Endothelial cell of umbilical vein (primary cell): ENCODE measurements around the gene MAGED1.

Experiments
- EZH2 ChIP-seq: IDR thresholded peaks from 2 replicates; pipeline ENCODE4 v1.6.1; 2012; ENCODE audit warnings: borderline replicate concordance, low read depth, mild to moderate bottlenecking, moderate library complexity, low read length, inconsistent platforms; ENCODE audit not compliant: severe bottlenecking
- JUN ChIP-seq: IDR thresholded peaks from 2 replicates; pipeline ENCODE4 v1.6.1; 2011; ENCODE audit warnings: borderline replicate concordance, low read depth; ENCODE audit not compliant: insufficient read length, insufficient read depth
- POLR2A ChIP-seq: IDR thresholded peaks from 2 replicates; pipeline ENCODE4 v1.6.1; 2012; ENCODE audit warnings: low read depth, mild to moderate bottlenecking, control low read depth, low read length
- POLR2AphosphoS5 ChIP-seq: IDR thresholded peaks from 2 replicates; pipeline ENCODE4 v1.6.1; 2012; ENCODE audit warnings: low read depth, mild to moderate bottlenecking, control low read depth, low read length, moderate library complexity; ENCODE audit not compliant: insufficient read depth
- TF ChIP-seq, protein P1 (sequence below), 2 donors: IDR thresholded peaks; 1 replicate in 1 of 2; 2 replicates in 1 of 2; pipeline ENCODE4 v1.5.1; 2011; ENCODE audit warnings: low read length in 2 of 2, mild to moderate bottlenecking in 2 of 2, moderate library complexity in 2 of 2, control low read depth in 1 of 2, inconsistent platforms in 1 of 2, low read depth in 1 of 2; ENCODE audit not compliant: insufficient read depth in 1 of 2; ENCODE audit errors: extremely low read depth in 1 of 2

DNA sequence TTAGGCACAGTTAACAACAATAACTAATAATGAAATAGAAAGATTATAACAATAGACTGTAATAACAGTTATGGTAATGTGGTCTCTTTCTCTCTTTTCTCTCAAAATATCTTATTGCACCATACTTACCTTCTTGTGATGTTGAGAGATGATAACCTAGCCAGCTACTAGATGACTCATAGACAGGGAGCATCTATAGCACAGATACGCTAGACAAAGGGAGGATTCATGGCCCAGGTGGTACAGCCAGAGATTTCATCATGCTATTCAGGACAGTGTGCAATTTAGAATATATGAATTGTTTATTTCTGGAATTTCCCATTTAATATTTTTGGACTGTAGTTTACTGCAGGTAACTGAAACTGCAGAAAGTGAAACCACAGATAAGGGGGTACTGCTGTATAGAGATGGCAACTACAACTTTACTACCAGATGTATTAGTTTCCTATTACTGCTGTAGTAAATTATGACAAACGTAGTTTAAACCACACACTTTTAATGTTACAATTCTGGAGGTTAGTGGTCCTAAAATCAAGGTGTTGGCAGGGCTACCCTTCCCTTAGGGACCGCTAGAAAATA lies 41.8 kb upstream of the MAGED1 start:
- TF ChIP-seq POLR2A (no peak), EZH2 (no peak), JUN (no peak), POLR2AphosphoS5 (no peak)
- TF ChIP-seq, protein P1, sequence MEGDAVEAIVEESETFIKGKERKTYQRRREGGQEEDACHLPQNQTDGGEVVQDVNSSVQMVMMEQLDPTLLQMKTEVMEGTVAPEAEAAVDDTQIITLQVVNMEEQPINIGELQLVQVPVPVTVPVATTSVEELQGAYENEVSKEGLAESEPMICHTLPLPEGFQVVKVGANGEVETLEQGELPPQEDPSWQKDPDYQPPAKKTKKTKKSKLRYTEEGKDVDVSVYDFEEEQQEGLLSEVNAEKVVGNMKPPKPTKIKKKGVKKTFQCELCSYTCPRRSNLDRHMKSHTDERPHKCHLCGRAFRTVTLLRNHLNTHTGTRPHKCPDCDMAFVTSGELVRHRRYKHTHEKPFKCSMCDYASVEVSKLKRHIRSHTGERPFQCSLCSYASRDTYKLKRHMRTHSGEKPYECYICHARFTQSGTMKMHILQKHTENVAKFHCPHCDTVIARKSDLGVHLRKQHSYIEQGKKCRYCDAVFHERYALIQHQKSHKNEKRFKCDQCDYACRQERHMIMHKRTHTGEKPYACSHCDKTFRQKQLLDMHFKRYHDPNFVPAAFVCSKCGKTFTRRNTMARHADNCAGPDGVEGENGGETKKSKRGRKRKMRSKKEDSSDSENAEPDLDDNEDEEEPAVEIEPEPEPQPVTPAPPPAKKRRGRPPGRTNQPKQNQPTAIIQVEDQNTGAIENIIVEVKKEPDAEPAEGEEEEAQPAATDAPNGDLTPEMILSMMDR (IDR thresholded peaks at IDR 0.05; ENCODE audit: extremely low read depth in 1 of 2, insufficient read depth in 1 of 2, low read depth in 1 of 2, low read length in 2 of 2), result no peak
